K562 (cell line): ENCODE measurements around the gene PHLDB3. TPM values are rescaled to one million over a fixed set of nuclear protein-coding genes. Genes with fewer than 3 reads are reported as not detected.

Source experiments
- COPS2 ChIP-seq: fragments of 450-650 bp; conservative IDR thresholded peaks from 2 replicates; pipeline ENCODE4 v1.6.1; 2016; ENCODE audit warnings: mild to moderate bottlenecking, moderate library complexity
- EP400 ChIP-seq: fragments of 450-650 bp; IDR thresholded peaks from 2 replicates; pipeline ENCODE4 v1.6.1; 2017; ENCODE audit warnings: antibody characterized with exemption, mild to moderate bottlenecking, moderate library complexity
- HMGXB4 ChIP-seq: sonication (generic); formaldehyde crosslinking; IDR thresholded peaks from 2 replicates; pipeline ENCODE4 v1.8.1; 2023; ENCODE audit warnings: mild to moderate bottlenecking, missing genetic modification reagents
- JUND ChIP-seq, 2 experiments: IDR thresholded peaks; 2 replicates in 1 of 2; 3 replicates in 1 of 2; pipeline ENCODE4 v1.6.1; 2011; ENCODE audit warnings: borderline replicate concordance in 2 of 2, low read depth in 2 of 2, low read length in 2 of 2, improper control_type of control experiment in 1 of 2, missing biosample characterization in 1 of 2, missing genetic modification characterization in 1 of 2, missing genetic modification reagents in 1 of 2
- NELFE ChIP-seq: IDR thresholded peaks from 2 replicates; pipeline ENCODE4 v1.6.1; 2011; ENCODE audit warnings: mild to moderate bottlenecking; ENCODE audit not compliant: insufficient read depth, insufficient read length
- PHB2 ChIP-seq: fragments of 450-650 bp; IDR thresholded peaks from 2 replicates; pipeline ENCODE4 v1.6.1; 2017; ENCODE audit warnings: low read depth
- POLR3A ChIP-seq: IDR thresholded peaks from 2 replicates; pipeline ENCODE4 v1.6.1; 2011; ENCODE audit warnings: borderline replicate concordance, mild to moderate bottlenecking, moderate library complexity; ENCODE audit not compliant: insufficient read length, insufficient read depth; ENCODE audit errors: extremely low read depth
- PREB ChIP-seq: sonication (generic); formaldehyde crosslinking; IDR thresholded peaks from 2 replicates; pipeline ENCODE4 v1.8.1; 2023; ENCODE audit warnings: mild to moderate bottlenecking, missing genetic modification reagents
- USF2 ChIP-seq: sonication (generic); formaldehyde crosslinking; IDR thresholded peaks from 2 replicates; pipeline ENCODE4 v1.5.0; 2020; ENCODE audit warnings: missing genetic modification reagents
- VEZF1 ChIP-seq: fragments of 200-800 bp; sonication (Bioruptor generic); IDR thresholded peaks from 2 replicates; pipeline ENCODE4 v1.6.1; 2017; ENCODE audit warnings: missing genetic modification characterization, missing compliant biosample characterization
- ZFP1 ChIP-seq: fragments of 450-650 bp; formaldehyde crosslinking; IDR thresholded peaks from 2 replicates; pipeline ENCODE4 v1.4.0; 2020; ENCODE audit warnings: mild to moderate bottlenecking, mixed read lengths
- ZNF217 ChIP-seq: sonication (generic); formaldehyde crosslinking; IDR thresholded peaks from 2 replicates; pipeline ENCODE4 v1.8.0; 2022; ENCODE audit warnings: mild to moderate bottlenecking, missing genetic modification reagents
- ZNF274 ChIP-seq: IDR thresholded peaks from 2 replicates; pipeline ENCODE4 v1.6.1; 2011; ENCODE audit warnings: low read depth, mild to moderate bottlenecking, low read length, moderate library complexity, borderline replicate concordance
- ZNF778 ChIP-seq: fragments of 450-650 bp; formaldehyde crosslinking; IDR thresholded peaks from 2 replicates; pipeline ENCODE4 v1.4.0; 2020; ENCODE audit warnings: mild to moderate bottlenecking, moderate library complexity
- ZNF79 ChIP-seq: fragments of 250-450 bp; sonication (Bioruptor Pico); IDR thresholded peaks from 2 replicates; pipeline ENCODE4 v1.4.0; 2020; ENCODE audit warnings: low read depth, mild to moderate bottlenecking, moderate library complexity
- ZZZ3 ChIP-seq: fragments of 450-650 bp; IDR thresholded peaks from 2 replicates; pipeline ENCODE4 v1.6.1; 2016; ENCODE audit warnings: antibody characterized with exemption, mild to moderate bottlenecking, moderate library complexity
- polyA plus RNA-seq, 8 experiments: library from polyadenylated mRNA; depleted of rRNA in 4 of 8; stranded (reverse) in 5 of 8; unstranded in 3 of 8; fragments of >200 nt; fragmentation: Nextera tagmentation in 2 of 8; fragmentation: Illumina TruSeq in 1 of 8; extraction: Ambion mirVana in 2 of 8; extraction: Trizol in 1 of 8; gene quantifications; 2 replicates each; pipeline versions ENCODE4 v1.2.1 to v1.2.3, GENCODE V29; 2011 to 2014; ENCODE audit warnings: inconsistent platforms in 1 of 8, missing spikeins in 1 of 8
- total RNA-seq, 7 experiments: library from RNA; depleted of rRNA in 6 of 7; stranded (reverse); fragments of >200 nt in 6 of 7; fragmentation: Illumina TruSeq in 2 of 7; extraction: Trizol in 2 of 7; gene quantifications; 2 replicates each; pipeline versions ENCODE4 v1.2.1 to v1.2.3, GENCODE V29; 2011 to 2021; ENCODE audit warnings: low replicate concordance in 1 of 7
- TF ChIP-seq, protein P1 (sequence below): sonication (generic); formaldehyde crosslinking; IDR thresholded peaks from 2 replicates; pipeline ENCODE4 v1.4.0; 2020; ENCODE audit warnings: mild to moderate bottlenecking, missing genetic modification reagents

Gene PHLDB3
- total and polyA plus RNA-seq, 9 of the 15 experiments (the other 6 are each of a cell fraction or from before 2014, with no cell fraction given): 0.04 to 23.5 (median 3.9) TPM

DNA sequence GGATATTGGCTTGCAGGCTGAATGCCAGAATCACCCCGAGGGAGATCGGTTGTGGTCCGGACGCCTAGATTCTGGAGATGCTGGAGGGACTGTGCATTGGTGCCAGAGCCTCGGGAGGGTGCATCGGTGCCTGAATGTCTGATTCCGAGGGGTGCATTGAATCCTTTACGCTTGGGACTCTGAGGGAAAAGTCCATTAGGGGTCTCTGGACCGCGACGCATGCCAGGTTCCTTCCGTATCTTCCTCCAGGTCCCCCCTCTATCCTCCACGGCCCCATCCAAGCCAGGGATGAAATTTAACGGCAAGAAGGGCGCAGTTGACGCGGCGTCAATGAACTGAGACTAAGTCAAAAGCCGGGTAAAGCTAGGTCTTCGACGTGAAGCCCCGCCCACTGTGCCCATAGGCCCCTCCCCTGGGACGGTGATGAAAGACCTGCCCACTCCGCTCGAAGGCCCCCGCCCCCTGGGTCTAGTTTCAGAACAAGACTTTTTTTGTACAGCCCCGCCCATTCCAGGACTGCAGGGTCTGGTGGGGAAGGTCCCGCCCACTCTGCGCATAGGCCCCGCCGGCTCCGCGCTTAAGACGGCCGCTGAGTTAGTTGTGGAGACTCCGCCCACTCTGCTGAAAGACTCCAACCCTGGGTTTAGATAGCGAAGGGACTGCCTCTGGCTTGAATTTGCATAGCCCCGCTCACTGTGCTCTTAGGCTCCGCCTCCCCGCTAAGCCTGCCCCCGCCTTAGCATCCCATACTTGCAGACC, 29.2 kb upstream of the PHLDB3 start (continued):
- TF ChIP-seq USF2 (CRISPR knock-in tag): no peak
- TF ChIP-seq, protein P1, sequence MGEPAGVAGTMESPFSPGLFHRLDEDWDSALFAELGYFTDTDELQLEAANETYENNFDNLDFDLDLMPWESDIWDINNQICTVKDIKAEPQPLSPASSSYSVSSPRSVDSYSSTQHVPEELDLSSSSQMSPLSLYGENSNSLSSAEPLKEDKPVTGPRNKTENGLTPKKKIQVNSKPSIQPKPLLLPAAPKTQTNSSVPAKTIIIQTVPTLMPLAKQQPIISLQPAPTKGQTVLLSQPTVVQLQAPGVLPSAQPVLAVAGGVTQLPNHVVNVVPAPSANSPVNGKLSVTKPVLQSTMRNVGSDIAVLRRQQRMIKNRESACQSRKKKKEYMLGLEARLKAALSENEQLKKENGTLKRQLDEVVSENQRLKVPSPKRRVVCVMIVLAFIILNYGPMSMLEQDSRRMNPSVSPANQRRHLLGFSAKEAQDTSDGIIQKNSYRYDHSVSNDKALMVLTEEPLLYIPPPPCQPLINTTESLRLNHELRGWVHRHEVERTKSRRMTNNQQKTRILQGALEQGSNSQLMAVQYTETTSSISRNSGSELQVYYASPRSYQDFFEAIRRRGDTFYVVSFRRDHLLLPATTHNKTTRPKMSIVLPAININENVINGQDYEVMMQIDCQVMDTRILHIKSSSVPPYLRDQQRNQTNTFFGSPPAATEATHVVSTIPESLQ (CRISPR knock-in tag): no peak
- no peak for TF ChIP-seq PHB2
- TF ChIP-seq EP400: no peak
- TF ChIP-seq ZNF217: no peak
- TF ChIP-seq COPS2: no peak
- TF ChIP-seq POLR3A: no peak
- TF ChIP-seq VEZF1 (CRISPR knock-in tag): peak; percentile 47
- TF ChIP-seq JUND (IDR thresholded peaks at IDR 0.05; ENCODE audit: borderline replicate concordance, low read depth, low read length): peak; percentile 46; the same call in 1 of the 2 replicates
- no peak for TF ChIP-seq JUND (tag; IDR thresholded peaks at IDR 0.05; ENCODE audit: borderline replicate concordance, low read depth, low read length)
- TF ChIP-seq ZNF79: no peak
- no peak for TF ChIP-seq PREB (CRISPR knock-in tag)
- no peak for TF ChIP-seq ZZZ3
- no peak for TF ChIP-seq ZFP1 (CRISPR knock-in tag)
- no peak for TF ChIP-seq ZNF778 (CRISPR knock-in tag)
- TF ChIP-seq HMGXB4 (CRISPR knock-in tag): no peak
- no peak for TF ChIP-seq NELFE
- TF ChIP-seq ZNF274: no peak
